Measurements from ENCODE around the gene SCNN1A. TPM values are rescaled to one million over a fixed set of nuclear protein-coding genes. Genes with fewer than 3 reads are reported as not detected.

Gene SCNN1A
- total RNA-seq, 2 experiments from 2014 or later = 0.49 to 0.58 TPM

DNA sequence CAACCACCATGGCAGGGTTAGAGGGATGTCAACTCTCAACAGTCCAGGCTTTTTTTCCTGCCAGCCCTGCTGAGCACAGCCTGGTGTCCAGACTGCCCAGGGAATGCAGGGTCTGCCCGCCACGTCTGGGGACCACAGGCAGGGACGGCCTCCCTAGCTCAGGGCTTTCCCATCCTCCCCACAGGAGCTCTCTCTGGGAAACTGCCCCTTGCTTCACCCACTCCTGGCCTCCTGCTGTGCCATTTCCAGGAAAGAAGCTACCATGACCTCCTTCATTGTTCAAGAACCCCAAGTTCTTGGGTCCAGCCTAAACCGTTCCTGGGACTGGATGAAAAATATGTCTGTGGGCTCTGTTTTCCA is 4.8 kb downstream of the SCNN1A start:
- Mint-ChIP-seq H3K36me3 (no peaks in the 10 kb centered on the region), H3K27ac (no peak overlapping the region), H3K4me3 (no peak overlapping the region), H3K4me1 (peaks cover 33% of the 10 kb centered on the region), H3K9me3 (ENCODE audit: low read depth) (no peaks in the 10 kb centered on the region), H3K27me3 (no peaks in the 10 kb centered on the region)
- ATAC-seq = no peak
- DNase-seq = no peak
- CTCF ChIA-PET = no interaction called here

DNA sequence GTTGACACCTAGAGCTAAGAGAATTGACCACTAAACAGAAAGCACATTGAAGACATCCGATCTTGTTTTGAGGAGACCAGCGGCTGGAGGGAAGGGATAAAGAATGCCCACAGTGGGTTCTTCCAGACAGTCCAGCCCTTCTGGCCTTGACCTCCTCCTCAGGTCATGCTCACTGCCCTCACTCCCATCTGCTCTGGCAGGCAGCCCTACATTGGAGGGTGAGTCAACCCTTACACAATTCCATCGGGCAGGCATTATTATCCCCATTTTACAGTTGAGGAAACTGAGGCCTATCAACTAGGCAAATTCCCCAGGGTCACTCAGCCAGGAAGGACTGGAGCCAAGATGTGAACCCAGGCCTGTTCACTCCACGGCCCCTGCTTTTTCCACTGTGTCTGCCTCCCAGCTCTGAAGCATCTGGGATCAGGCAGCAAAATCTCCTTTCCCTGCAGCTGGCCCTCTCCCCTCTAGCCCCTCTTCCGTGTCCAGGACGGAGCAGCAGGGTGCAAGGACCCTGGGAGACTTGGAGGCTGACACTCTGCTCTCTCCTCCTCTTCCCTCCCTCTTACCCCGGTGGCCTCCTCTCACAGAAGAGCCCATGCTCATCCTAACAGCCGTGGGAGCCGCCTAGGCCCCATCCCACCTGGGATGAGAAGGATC is 5.3 kb downstream of the SCNN1A start:
- no peak for ATAC-seq
- CTCF ChIA-PET = no interaction called here
- H3K9me3 Mint-ChIP-seq (ENCODE audit: low read depth) = no peaks in the 10 kb centered on the region
- H3K4me3 Mint-ChIP-seq = no peak overlapping the region
- H3K36me3 Mint-ChIP-seq = no peaks in the 10 kb centered on the region
- H3K27me3 Mint-ChIP-seq = no peaks in the 10 kb centered on the region
- H3K4me1 Mint-ChIP-seq = peaks cover 32% of the 10 kb centered on the region
- DNase-seq = no peak
- no peak overlapping the region for H3K27ac Mint-ChIP-seq

DNA sequence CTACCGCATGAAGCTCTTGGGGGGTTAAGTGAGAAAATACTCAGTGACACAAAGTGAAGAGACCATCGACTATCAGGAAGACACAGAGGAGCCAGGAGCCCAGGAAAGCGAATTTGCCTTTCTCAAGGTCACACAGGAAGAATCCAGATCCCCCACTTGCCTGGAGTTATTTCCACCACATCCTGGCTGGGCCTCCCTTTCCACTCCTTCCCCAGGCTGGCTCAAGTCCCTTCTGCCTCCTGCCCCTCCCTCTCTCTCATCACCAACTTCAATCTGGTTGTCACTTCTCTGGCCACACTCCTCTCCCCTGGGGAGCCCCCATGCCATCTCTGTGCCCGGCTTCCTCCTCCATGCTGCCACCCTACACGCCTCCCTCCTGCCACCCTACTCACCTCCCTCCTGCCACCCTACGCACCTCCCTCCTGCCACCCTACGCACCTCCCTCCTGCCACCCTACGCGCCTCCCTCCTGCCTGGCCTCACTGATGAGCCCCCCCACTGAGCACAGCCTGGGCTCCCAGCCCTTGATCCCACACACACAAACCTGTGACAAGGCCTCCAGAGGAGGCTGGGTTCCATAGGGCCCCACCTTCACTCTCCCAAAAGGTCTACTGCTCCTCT is 6.3 kb downstream of the SCNN1A start:
- CTCF ChIA-PET = interaction anchor here (1.3 to 7.1 kb wide), 5 partner anchors 8 to 96 kb away, joined by 3 to 107 read pairs (median 6); no protein-coding TSS in a partner anchor
- Mint-ChIP-seq H3K27ac (peak overlapping the region; percentile 61), H3K9me3 (ENCODE audit: low read depth) (no peaks in the 10 kb centered on the region), H3K36me3 (no peaks in the 10 kb centered on the region), H3K4me1 (peaks cover 34% of the 10 kb centered on the region), H3K27me3 (no peaks in the 10 kb centered on the region), H3K4me3 (no peak overlapping the region)
- DNase-seq (no peak), ATAC-seq (no peak)

DNA sequence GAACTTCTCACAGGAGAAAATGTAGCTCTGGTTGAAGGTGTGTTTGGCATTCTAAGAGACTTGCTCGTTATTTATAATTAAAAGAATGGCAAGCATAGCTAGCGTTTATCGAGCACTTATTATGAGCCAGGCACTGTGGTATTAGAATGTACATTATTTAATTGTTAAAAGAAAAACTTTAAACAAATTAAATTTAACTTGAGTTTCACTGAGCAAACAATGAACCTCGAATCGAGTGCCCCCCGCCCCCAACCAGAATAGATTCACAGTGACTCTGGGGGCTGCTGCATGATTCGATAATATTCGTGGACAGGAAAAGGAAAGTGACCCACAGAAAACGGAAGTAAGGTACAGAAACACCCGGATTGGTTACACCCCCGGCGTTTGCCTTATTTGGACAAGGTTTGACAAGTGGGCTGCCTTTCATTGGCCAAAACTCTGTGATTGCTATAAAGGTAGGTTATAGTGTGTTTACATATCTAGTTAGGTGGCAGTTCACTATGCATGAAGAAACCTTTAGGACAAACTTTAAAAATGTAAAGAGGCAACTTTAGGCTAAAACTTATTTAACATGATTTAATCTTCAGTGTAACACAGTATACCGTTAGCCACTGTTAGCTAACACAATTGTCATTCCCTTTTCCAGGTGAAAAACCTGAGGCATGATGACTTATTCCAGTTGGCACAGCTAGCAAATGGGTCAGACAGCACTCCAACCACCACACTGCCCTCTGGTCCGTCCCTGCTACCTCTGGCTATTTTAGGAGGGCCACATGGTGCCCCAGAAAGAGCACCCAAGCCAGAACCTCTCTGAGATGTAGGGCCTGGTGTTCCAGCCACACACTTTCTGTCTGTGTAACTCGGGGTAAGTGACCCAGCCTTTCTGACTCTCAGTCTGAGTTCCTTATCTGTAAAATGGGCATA is 7.1 kb downstream of the SCNN1A start:
- Mint-ChIP-seq H3K4me3 (no peak overlapping the region), H3K9me3 (ENCODE audit: low read depth) (no peaks in the 10 kb centered on the region), H3K4me1 (peaks cover 33% of the 10 kb centered on the region), H3K27me3 (no peaks in the 10 kb centered on the region), H3K36me3 (no peaks in the 10 kb centered on the region), H3K27ac (peak overlapping the region; percentile 68)
- ATAC-seq (peak; percentile 39), DNase-seq (peak; percentile 67)
- CTCF ChIA-PET = interaction anchor here (0.7 to 7.1 kb wide), 11 partner anchors 9 to 170 kb away, joined by 3 to 107 read pairs (median 6); no protein-coding TSS in a partner anchor

DNA sequence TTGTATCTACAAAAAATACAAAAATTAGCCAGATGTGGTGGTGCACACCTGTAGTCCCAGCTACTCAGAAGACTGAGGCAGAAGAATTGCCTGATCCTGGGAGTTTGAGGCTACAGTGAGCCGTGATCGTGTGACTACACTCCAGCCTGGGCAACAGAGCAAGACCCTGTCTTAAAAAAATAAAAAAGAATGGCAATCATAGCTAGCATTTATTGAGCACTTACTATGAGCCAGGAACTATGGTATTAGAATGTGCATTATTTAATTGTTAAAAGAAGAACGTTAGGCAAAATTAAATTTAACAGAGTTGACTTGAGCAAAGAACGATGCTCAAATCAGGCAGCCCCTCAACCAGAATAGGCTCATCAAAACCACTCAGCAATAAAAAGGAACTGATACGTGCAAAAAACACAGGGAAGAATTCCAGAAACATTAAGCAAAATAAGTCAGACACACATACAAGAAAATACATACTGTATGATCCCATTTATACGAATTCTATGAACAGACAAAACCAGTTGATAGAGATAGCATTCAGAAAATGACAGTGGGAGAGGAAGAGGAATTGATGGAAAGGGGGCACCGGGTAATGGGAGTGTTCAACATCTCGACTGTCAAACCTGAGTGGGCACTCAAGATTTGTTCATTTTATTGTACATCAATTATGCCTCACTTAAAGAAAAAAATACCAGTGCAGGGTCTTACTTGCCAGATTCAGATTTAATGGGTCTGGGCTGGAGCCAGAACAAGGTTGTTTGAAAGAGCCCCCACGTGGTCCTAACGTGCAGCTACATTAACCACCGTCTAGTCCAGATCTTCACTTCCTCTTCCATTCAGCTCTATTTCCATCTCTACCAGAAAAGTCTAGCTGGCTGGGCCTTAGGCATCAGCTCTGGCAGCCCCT is 8.0 kb downstream of the SCNN1A start:
- peak; percentile 62 for ATAC-seq
- peak overlapping the region; percentile 68 for H3K27ac Mint-ChIP-seq
- H3K27me3 Mint-ChIP-seq = no peaks in the 10 kb centered on the region
- H3K9me3 Mint-ChIP-seq (ENCODE audit: low read depth) = no peaks in the 10 kb centered on the region
- no peak overlapping the region for H3K4me3 Mint-ChIP-seq
- no peaks in the 10 kb centered on the region for H3K36me3 Mint-ChIP-seq
- CTCF ChIA-PET = interaction anchor here (0.7 to 7.1 kb wide), 15 partner anchors 10 to 170 kb away, joined by 3 to 107 read pairs (median 5); no protein-coding TSS in a partner anchor
- DNase-seq = peak; percentile 67
- peaks cover 26% of the 10 kb centered on the region for H3K4me1 Mint-ChIP-seq

DNA sequence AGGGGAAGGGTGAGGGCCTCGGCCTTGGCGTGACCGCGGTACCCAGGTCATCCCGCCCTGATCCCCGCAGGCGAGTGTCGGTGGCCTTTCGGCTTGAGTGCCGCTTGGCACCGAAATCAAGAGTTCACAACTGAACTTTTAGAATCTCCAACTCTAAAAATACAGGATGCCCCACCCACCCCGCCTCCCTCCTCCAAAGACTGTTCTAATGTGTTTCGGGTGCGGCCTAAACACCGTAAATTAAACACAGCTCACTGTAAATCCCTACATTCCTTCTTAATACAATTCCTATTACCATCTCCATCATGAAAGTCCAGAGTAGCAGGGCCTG is 11.4 kb downstream of the SCNN1A start:
- H3K36me3 Mint-ChIP-seq = no peaks in the 10 kb centered on the region
- H3K27me3 Mint-ChIP-seq = no peaks in the 10 kb centered on the region
- H3K9me3 Mint-ChIP-seq (ENCODE audit: low read depth) = no peaks in the 10 kb centered on the region
- peak overlapping the region; percentile 71 for H3K4me3 Mint-ChIP-seq
- H3K27ac Mint-ChIP-seq = peak overlapping the region; percentile 78
- ATAC-seq (no peak), DNase-seq (no peak)
- H3K4me1 Mint-ChIP-seq = peaks cover 35% of the 10 kb centered on the region
- CTCF ChIA-PET = interaction anchor here (0.9 to 7.1 kb wide), 7 partner anchors 11 to 64 kb away, joined by 3 to 107 read pairs (median 4); partner anchors contain the start of genes SCNN1A and TNFRSF1A

DNA sequence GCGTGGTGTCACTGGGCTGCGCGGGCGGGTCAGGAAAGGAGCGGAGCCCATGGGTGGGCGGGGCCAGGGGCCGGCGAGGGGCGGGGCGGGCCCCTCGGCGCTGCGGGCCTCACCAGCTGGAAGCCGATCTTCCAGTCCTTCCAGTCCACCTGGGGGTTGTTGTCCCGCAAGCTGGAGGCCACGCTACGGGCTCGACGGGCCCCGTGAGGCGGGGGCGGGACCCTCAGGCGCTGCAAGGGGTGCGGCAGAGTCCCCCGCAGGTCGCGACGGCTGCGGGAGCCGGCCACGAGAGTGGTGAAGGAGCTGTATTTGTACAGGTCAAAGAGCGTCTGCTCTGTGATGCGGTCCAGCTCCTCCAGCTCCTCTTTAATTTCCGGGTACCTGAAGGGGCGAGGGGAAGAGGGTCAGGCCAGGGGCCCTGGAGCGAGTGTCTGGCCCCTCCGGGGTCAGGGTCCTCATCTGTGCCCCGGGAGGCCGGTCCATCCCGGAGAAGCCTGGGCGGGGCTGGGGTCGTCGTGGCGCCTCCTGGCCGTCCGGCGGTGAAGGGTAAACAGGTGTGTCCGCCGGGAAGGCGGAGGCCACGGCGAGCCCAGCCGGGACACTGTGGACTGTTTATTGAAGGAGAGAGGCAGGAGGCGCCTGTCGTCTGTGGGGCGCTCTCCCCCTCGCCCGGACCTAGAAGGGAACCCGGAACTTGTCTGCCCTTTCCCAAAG is 11.9 kb downstream of the SCNN1A start:
- Mint-ChIP-seq H3K9me3 (ENCODE audit: low read depth) (no peaks in the 10 kb centered on the region), H3K4me3 (peak overlapping the region; percentile 71), H3K4me1 (peaks cover 30% of the 10 kb centered on the region), H3K27me3 (no peaks in the 10 kb centered on the region), H3K36me3 (no peaks in the 10 kb centered on the region), H3K27ac (peak overlapping the region; percentile 78)
- DNase-seq (peak; percentile 75), ATAC-seq (peak; percentile 86)
- CTCF ChIA-PET = interaction anchor here (0.8 to 7.1 kb wide), 10 partner anchors 12 to 108 kb away, joined by 3 to 107 read pairs (median 4); partner anchors contain the start of genes SCNN1A and TNFRSF1A

DNA sequence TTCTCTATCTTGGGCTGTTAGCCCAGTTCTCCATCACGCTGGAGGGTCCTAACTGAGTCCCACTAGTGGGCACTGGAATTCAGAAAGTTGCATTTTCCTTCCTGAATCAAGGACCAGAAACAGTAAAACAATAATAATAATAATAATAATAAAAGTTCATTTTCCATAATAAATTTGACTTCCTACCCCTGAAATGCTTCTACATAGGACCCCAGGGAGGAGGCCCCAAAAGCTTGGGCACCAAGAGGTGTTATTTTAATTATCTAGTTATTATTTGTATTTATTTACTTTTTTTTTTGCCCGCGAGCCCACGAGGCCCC is 12.4 kb downstream of the SCNN1A start:
- Mint-ChIP-seq H3K4me3 (no peak overlapping the region), H3K4me1 (peaks cover 25% of the 10 kb centered on the region), H3K9me3 (ENCODE audit: low read depth) (no peaks in the 10 kb centered on the region), H3K36me3 (no peaks in the 10 kb centered on the region), H3K27me3 (peaks cover 3% of the 10 kb centered on the region), H3K27ac (no peak overlapping the region)
- CTCF ChIA-PET = interaction anchor here (0.8 to 7.1 kb wide), 9 partner anchors 12 to 108 kb away, joined by 3 to 107 read pairs (median 4); partner anchors contain the start of genes SCNN1A and TNFRSF1A
- DNase-seq (no peak), ATAC-seq (no peak)

DNA sequence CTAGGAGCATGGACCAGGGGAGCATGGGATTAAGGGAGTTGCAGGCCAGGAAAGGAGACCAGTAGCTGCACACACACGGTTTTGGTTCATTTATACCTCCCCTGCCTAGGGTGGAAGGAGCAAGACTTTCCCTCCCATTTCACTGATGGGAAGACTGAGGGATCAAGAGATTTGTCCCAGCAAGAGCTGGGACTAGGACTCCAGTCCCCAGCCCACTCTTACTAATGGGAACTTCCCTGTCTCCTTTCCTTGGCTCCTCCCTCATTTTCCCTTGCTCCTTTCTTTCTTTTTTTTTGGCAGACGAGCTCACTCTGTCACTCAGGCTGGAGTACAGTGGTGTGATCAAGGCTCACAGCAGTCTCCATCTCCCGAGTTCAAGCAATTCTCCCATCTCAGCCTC is 13.0 kb downstream of the SCNN1A start:
- peaks cover 3% of the 10 kb centered on the region for H3K27me3 Mint-ChIP-seq
- CTCF ChIA-PET = interaction anchor here (1.0 to 7.1 kb wide), 6 partner anchors 13 to 39 kb away, joined by 3 to 107 read pairs (median 4); partner anchors contain the start of gene SCNN1A
- no peak overlapping the region for H3K4me3 Mint-ChIP-seq
- H3K4me1 Mint-ChIP-seq = peaks cover 20% of the 10 kb centered on the region
- no peak overlapping the region for H3K27ac Mint-ChIP-seq
- H3K36me3 Mint-ChIP-seq = no peaks in the 10 kb centered on the region
- DNase-seq (no peak), ATAC-seq (no peak)
- H3K9me3 Mint-ChIP-seq (ENCODE audit: low read depth) = no peaks in the 10 kb centered on the region

DNA sequence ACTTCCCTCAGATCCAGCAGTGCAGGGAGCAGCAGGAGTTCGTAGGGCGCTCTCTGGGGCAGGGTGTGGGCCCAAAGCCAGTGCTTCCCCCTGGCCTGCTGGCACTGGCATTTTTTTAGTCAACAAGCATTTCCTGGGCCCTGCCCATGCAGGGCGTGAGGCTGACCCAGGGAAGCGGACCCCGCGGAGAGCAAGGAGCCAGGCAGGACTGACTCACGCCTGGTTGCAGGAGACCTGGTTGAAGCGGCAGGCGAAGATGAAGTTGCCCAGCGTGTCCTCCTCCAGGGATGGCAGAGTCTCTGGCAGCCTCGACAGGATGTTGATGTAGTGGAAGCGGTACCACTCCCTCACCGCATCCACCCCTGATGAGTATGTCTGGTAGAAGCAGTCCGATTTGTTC is 13.5 kb downstream of the SCNN1A start:
- H3K27me3 Mint-ChIP-seq = peaks cover 5% of the 10 kb centered on the region
- H3K4me3 Mint-ChIP-seq = no peak overlapping the region
- CTCF ChIA-PET = interaction anchor here (2.1 kb wide), 1 partner anchor 16 kb away, joined by 8 read pairs; no protein-coding TSS in a partner anchor
- no peaks in the 10 kb centered on the region for H3K36me3 Mint-ChIP-seq
- no peak for DNase-seq
- ATAC-seq = no peak
- no peaks in the 10 kb centered on the region for H3K9me3 Mint-ChIP-seq (ENCODE audit: low read depth)
- no peak overlapping the region for H3K27ac Mint-ChIP-seq
- peaks cover 17% of the 10 kb centered on the region for H3K4me1 Mint-ChIP-seq

DNA sequence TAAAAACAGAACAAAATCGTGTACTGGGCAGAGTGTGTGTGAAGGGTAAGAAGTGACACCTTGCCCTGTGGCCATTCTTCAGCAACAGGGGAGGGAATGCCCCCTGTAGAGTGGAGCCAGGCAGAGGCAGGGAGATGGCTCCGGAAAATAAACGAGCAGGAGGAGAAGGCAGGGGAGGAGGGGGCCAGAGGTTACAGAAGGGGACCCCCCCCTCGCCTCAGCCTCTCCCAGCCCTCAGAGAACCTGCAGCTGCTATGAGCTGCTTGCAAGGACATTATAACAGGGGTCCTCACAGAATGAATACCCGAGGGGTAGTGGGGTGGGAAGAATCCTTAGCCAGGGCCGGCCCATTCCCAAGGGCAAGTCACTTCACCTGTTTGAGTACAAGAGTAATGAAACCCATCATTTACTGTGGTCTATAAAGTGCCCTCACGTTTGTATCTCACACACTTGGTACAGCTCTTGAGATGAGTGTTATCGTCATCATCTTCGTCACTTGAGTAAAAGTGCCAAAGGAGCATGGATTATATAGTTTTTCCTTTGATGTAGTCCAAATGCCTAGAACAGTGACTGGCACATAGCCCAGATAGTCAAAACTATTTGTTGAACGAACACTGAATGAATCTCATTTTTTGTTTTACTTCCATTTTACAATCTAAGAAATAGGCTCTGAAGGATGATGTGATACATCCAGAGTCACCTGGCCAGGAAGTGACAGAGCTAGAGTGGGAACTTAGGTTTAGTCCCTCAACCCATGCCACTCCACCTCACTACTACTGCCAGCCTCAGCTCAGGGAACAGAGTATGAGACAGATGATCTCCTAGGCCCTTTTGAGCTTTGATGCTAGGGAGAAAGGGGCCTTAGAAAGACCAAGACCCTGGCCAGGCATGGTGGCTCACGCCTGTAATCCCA is 14.5 kb downstream of the SCNN1A start:
- no peaks in the 10 kb centered on the region for H3K36me3 Mint-ChIP-seq
- no peak overlapping the region for H3K4me3 Mint-ChIP-seq
- H3K27ac Mint-ChIP-seq = no peak overlapping the region
- CTCF ChIA-PET = interaction anchor here (1.2 to 2.1 kb wide), 3 partner anchors 15 to 179 kb away, joined by 3 to 8 read pairs (median 3); no protein-coding TSS in a partner anchor
- peaks cover 13% of the 10 kb centered on the region for H3K27me3 Mint-ChIP-seq
- peaks cover 17% of the 10 kb centered on the region for H3K4me1 Mint-ChIP-seq
- H3K9me3 Mint-ChIP-seq (ENCODE audit: low read depth) = no peaks in the 10 kb centered on the region
- ATAC-seq (no peak), DNase-seq (no peak)
